Gastroesophageal sphincter (tissue), 4 donors: ENCODE data around the gene BDKRB2. TPM values are rescaled to one million over a fixed set of nuclear protein-coding genes. Genes with fewer than 3 reads are reported as not detected.

Experiments
- ATAC-seq: fragments of 150-250 bp; one replicate; pipeline ENCODE4 v1.9.1; 2016; ENCODE audit warnings: mild to moderate bottlenecking, moderate library complexity
- H3K27ac ChIP-seq, 4 donors: fragments of 200-600 bp; sonication (generic) in 3 of 4; 1 replicate in 3 of 4; 2 replicates in 1 of 4; pipeline ENCODE4 v1.5.1; 2016 to 2019
- H3K27me3 ChIP-seq: fragments of 200-600 bp; sonication (generic); one replicate; pipeline ENCODE4 v1.5.1; 2019
- H3K36me3 ChIP-seq, 2 donors: fragments of 200-600 bp; sonication (generic); one replicate each; pipeline ENCODE4 v1.5.1; 2019; ENCODE audit warnings: control low read depth in 1 of 2
- H3K4me1 ChIP-seq, 3 donors: fragments of 200-600 bp; sonication (generic); 1 replicate in 2 of 3; 2 replicates in 1 of 3; pipeline ENCODE4 v1.5.1; 2016 to 2019; ENCODE audit warnings: control low read depth in 2 of 3
- H3K4me3 ChIP-seq, 2 donors: fragments of 200-600 bp; sonication (generic); one replicate each; pipeline ENCODE4 v1.5.1; 2019; ENCODE audit warnings: mild to moderate bottlenecking in 1 of 2, moderate library complexity in 1 of 2
- H3K9me3 ChIP-seq, 3 donors: fragments of 200-600 bp; sonication (generic); one replicate each; pipeline ENCODE4 v1.5.1; 2017 to 2019; ENCODE audit warnings: control low read depth in 2 of 3
- EP300 ChIP-seq: sonication (generic); formaldehyde crosslinking; IDR thresholded peaks from one replicate; pipeline ENCODE4 v1.6.1; 2017; ENCODE audit warnings: antibody characterized with exemption, mild to moderate bottlenecking
- POLR2A ChIP-seq, 2 donors: fragments of 450-650 bp; IDR thresholded peaks; one replicate each; pipeline ENCODE4 v1.6.1; 2017; ENCODE audit warnings: antibody characterized with exemption in 2 of 2, mild to moderate bottlenecking in 2 of 2, moderate library complexity in 1 of 2
- POLR2AphosphoS5 ChIP-seq: sonication (generic); formaldehyde crosslinking; IDR thresholded peaks from one replicate; pipeline ENCODE4 v1.6.1; 2017; ENCODE audit warnings: antibody characterized with exemption
- WGBS, 2 donors: methylation state at CpG; one replicate each; pipeline ENCODE4 v1.1.5; 2018; ENCODE audit warnings: low coverage in 1 of 2; 5-methylcytosine and 5-hydroxymethylcytosine counted together
- total RNA-seq, 4 donors: library from RNA; depleted of rRNA; stranded (reverse); fragments of >200 nt; gene quantifications; one replicate each; pipeline ENCODE4 v1.1.0, GENCODE V29; 2016
- TF ChIP-seq, protein P1 (sequence below), 4 experiments: fragments of 200-600 bp in 2 of 4; fragments of 450-650 bp in 2 of 4; sonication (generic) in 1 of 4; IDR thresholded peaks; one replicate each; pipeline ENCODE4 v1.5.1; 2017 to 2019; ENCODE audit warnings: antibody characterized with exemption in 4 of 4, mild to moderate bottlenecking in 2 of 4, moderate library complexity in 2 of 4

BDKRB2 gene
- total RNA-seq, 4 donors from 2014 or later, result 3.3 to 13.6 (median 8.3) TPM

DNA sequence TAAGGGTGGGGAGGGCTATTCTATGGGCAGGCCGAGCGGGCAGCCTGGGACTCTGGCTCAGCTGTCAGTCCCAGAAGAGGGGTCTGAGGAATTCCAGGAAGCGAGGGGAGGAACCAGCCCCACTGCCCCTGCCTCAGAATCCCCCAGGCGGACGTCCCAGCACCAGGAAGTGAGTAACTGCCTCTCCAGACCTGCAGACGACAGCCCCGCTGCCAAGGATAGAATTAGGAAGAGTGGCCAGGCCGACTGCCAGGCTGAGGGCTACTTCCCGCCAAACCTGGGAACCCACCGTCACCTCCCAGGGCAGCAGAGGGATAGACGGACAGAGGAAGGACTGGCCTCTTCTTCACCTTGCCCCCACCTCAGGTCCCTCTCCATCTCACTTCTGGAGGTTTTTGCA is 6.7 kb upstream of the BDKRB2 start:
- Histone ChIP-seq H3K9me3 (no peaks in the 10 kb centered on the region), H3K27me3 (peaks cover 16% of the 10 kb centered on the region), H3K4me3 (no peak overlapping the region), H3K27ac (peak overlapping the region in 3 of 4 donors; percentile 56 to 74 (median 65)), H3K36me3 (no peaks in the 10 kb centered on the region), H3K4me1 (peaks cover 0 to 22% (median 11%) of the 10 kb centered on the region in 3 donors)
- TF ChIP-seq POLR2AphosphoS5, result peak; percentile 18
- no peak for TF ChIP-seq EP300
- TF ChIP-seq, protein P1, sequence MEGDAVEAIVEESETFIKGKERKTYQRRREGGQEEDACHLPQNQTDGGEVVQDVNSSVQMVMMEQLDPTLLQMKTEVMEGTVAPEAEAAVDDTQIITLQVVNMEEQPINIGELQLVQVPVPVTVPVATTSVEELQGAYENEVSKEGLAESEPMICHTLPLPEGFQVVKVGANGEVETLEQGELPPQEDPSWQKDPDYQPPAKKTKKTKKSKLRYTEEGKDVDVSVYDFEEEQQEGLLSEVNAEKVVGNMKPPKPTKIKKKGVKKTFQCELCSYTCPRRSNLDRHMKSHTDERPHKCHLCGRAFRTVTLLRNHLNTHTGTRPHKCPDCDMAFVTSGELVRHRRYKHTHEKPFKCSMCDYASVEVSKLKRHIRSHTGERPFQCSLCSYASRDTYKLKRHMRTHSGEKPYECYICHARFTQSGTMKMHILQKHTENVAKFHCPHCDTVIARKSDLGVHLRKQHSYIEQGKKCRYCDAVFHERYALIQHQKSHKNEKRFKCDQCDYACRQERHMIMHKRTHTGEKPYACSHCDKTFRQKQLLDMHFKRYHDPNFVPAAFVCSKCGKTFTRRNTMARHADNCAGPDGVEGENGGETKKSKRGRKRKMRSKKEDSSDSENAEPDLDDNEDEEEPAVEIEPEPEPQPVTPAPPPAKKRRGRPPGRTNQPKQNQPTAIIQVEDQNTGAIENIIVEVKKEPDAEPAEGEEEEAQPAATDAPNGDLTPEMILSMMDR (IDR thresholded peaks at IDR 0.05), result no peak
- TF ChIP-seq POLR2A (IDR thresholded peaks at IDR 0.05), result no peak
- WGBS, 2 donors, result 11 to 40% methylated on average over 3 to 4 of the region's 11 CpGs
- ATAC-seq, result peak; percentile 30

DNA sequence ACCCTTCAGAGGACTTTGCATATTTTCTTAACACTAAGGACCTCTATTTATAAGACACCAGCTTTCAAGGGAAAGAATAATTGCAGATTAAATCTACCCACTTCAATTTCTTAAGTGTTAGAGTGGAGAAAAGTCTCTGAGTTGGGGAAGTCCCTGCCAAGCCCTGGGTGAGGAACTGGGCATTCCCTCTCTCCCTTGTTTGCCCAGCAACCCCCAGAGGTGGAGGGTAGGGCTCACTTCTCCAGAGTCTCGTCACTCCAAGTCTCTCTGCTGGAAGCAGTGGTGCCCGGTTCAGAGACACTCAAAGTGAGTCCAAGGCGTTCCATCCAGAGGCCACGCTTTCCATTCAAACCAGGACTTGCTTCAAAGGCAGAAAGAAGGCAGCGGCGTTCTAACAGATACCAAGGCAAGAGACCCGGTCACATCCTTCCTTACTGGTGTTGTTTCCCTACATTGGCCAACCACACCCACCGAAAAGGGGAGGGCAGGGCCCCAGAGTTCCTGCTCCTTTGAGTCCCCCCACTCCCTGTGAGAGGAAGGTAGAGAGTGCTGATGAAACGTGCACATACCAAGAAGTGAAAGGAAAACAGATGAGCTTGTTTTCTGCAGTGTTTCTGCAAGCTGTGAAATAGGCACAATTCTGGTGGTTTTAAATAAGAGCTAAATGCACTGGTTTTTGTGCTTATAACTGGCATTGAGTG is 6.1 kb upstream of the BDKRB2 start:
- no peaks in the 10 kb centered on the region for H3K9me3 ChIP-seq
- 22 to 50% methylated on average over 4 to 7 of the region's 9 CpGs for WGBS, 2 donors
- peaks cover 0 to 23% (median 11%) of the 10 kb centered on the region in 3 donors for H3K4me1 ChIP-seq
- TF ChIP-seq POLR2A (IDR thresholded peaks at IDR 0.05) (no peak), EP300 (no peak), POLR2AphosphoS5 (no peak)
- TF ChIP-seq, protein P1 (IDR thresholded peaks at IDR 0.05), result no peak
- no peak for ATAC-seq
- H3K36me3 ChIP-seq, result no peaks in the 10 kb centered on the region
- H3K27ac ChIP-seq, result peak overlapping the region in 3 of 4 donors; percentile 56 to 74 (median 65)
- no peak overlapping the region for H3K4me3 ChIP-seq
- H3K27me3 ChIP-seq, result peaks cover 16% of the 10 kb centered on the region

DNA sequence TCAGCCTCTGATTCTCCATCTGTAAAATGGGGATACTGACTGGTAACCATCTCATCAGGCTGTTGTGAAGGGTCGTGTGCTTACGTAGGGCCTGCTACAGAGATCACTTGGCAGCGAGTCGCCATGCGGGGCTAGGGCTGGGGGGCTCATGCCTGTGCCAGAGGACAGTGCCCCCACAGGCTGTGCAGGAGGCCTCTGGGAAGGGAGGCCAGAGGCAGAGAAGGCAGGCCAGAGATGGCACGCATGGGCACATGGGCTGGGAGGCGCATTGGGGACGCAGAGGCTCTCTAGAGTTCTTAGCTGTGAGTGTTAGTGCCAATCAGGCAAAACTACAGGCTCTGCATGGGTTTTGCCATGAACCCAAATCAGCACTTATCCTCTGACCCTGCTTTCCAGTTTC is 3.5 kb upstream of the BDKRB2 start:
- H3K9me3 ChIP-seq, result no peaks in the 10 kb centered on the region
- WGBS, 2 donors, result 100% methylated on average over 3 of the region's 8 CpGs; no CpG with 5 or more reads in 1 of the 2 donors
- no peak overlapping the region for H3K4me3 ChIP-seq
- peaks cover 0 to 49% (median 18%) of the 10 kb centered on the region in 3 donors for H3K4me1 ChIP-seq
- no peak overlapping the region for H3K27ac ChIP-seq
- no peak for TF ChIP-seq POLR2AphosphoS5
- TF ChIP-seq, protein P1 (IDR thresholded peaks at IDR 0.05), result no peak
- H3K36me3 ChIP-seq, result no peaks in the 10 kb centered on the region
- peaks cover 12% of the 10 kb centered on the region for H3K27me3 ChIP-seq
- ATAC-seq, result no peak

DNA sequence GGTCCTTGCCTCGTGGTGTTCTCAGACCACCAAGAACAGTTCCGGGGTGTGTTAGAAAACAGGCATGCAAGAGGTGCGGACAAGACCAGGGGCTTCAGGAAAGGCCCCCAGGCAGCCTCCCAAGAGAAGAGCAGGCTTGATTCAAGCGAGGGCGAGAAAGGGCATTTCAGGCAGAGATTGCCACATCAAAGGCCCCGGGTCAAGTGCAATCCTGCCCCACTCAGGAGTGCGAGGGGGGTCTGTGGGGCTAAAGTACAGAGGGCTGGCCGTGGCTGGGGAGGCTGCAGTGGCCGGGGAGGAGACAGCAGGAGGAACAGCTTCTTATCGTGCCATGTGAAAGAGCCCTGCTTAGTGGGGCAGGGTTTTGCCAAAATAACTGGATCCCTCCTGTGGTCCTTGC is 2.7 kb upstream of the BDKRB2 start:
- no peaks in the 10 kb centered on the region for H3K9me3 ChIP-seq
- WGBS, 2 donors, result 81% methylated on average over 7 of the region's 10 CpGs; no CpG with 5 or more reads in 1 of the 2 donors

More for the DNA sequence above, 2.7 kb upstream of the BDKRB2 start:
- ATAC-seq, result no peak
- H3K36me3 ChIP-seq, result no peaks in the 10 kb centered on the region
- H3K27ac ChIP-seq, result no peak overlapping the region
- no peak for TF ChIP-seq EP300
- TF ChIP-seq, protein P1 (IDR thresholded peaks at IDR 0.05), result no peak
- no peak for TF ChIP-seq POLR2AphosphoS5
- TF ChIP-seq POLR2A (IDR thresholded peaks at IDR 0.05), result no peak
- no peak overlapping the region for H3K4me3 ChIP-seq
- peaks cover 0 to 51% (median 18%) of the 10 kb centered on the region in 3 donors for H3K4me1 ChIP-seq
- peaks cover 12% of the 10 kb centered on the region for H3K27me3 ChIP-seq
